HS-5 (cell line): ENCODE results near the gene SHANK3.

Experiments
- DNase-seq: peaks from one replicate; pipeline ENCODE4 v3.0.0-alpha.2; 2012; ENCODE audit warnings: low read depth

The SHANK3 gene

GRCh38 chr22:50699756-50700386 is 27.2 kb downstream of the SHANK3 start:
- DNase-seq = no peak

GRCh38 chr22:50700387-50701075 is 27.9 kb downstream of the SHANK3 start:
- DNase-seq = no peak

GRCh38 chr22:50701076-50701419 is 28.4 kb downstream of the SHANK3 start:
- DNase-seq = no peak

- DNase-seq = no peak
Measured at GRCh38 chr22:50701428-50702154, 29.0 kb downstream of the SHANK3 start.

- DNase-seq = no peak
Measured at GRCh38 chr22:50702261-50702671, 29.6 kb downstream of the SHANK3 start.

GRCh38 chr22:50702821-50703725 is 30.4 kb downstream of the SHANK3 start:
- no peak for DNase-seq

GRCh38 chr22:50703726-50704509 is 31.3 kb downstream of the SHANK3 start:
- DNase-seq = no peak

- no peak for DNase-seq
Measured at GRCh38 chr22:50704510-50705218, 32.0 kb downstream of the SHANK3 start.

GRCh38 chr22:50705219-50705691 is 32.6 kb downstream of the SHANK3 start:
- no peak for DNase-seq

GRCh38 chr22:50705851-50706351 is 33.3 kb downstream of the SHANK3 start:
- DNase-seq = no peak

- DNase-seq = no peak
Measured at GRCh38 chr22:50706481-50707125, 34.0 kb downstream of the SHANK3 start.

GRCh38 chr22:50708474-50708873 is 35.9 kb downstream of the SHANK3 start:
- no peak for DNase-seq

- no peak for DNase-seq
Measured at GRCh38 chr22:50708996-50709395, 36.4 kb downstream of the SHANK3 start.

- no peak for DNase-seq
Measured at GRCh38 chr22:50710221-50710620, 37.6 kb downstream of the SHANK3 start.

- no peak for DNase-seq
Measured at GRCh38 chr22:50710886-50711285, 38.3 kb downstream of the SHANK3 start.

- no peak for DNase-seq
Measured at GRCh38 chr22:50711446-50712340, 39.1 kb downstream of the SHANK3 start.

- DNase-seq = no peak
Measured at GRCh38 chr22:50712341-50713007, 39.9 kb downstream of the SHANK3 start.

GRCh38 chr22:50713008-50713385 is 40.4 kb downstream of the SHANK3 start:
- no peak for DNase-seq
